Measurements from ENCODE around the gene GDNF.

GRCh38 chr5:37839407-37840052 lies at the start of gene GDNF:
- no peak for TF ChIP-seq CTCF (IDR thresholded peaks at IDR 0.05 in 8 of 11, conservative IDR thresholded peaks at IDR 0.05 in 3 of 11)
- no peak for TF ChIP-seq POLR2A (IDR thresholded peaks at IDR 0.05)
- TF ChIP-seq POLR2AphosphoS5 (IDR thresholded peaks at IDR 0.05) = no peak

Measured in spleen (tissue), 7 donors.